PC-3 (cell line): Measurements from ENCODE around the gene TEX36. TPM values are rescaled to one million over a fixed set of nuclear protein-coding genes. Genes with fewer than 3 reads are reported as not detected.
A peak's percentile ranks its signal among the peaks of the same experiment; 100 is the strongest.

Source experiments
- ATAC-seq: fragments of 200-7000 bp; cut with Tn5 transposase; 2 replicates; pipeline ENCODE4 v1.9.1; 2020; ENCODE audit warnings: mild to moderate bottlenecking, moderate library complexity
- BruUV-seq: library from RNA; stranded (reverse); fragments of 400-500 nt; replicated peaks from 2 replicates; lab custom pipeline; 2021; lab: Mats Ljungman, UMichigan
- CTCF ChIA-PET: fragments of 300-600 bp; sonication (Branson Sonifier 250); formaldehyde crosslinking; loops from one replicate; lab custom pipeline; 2022; ENCODE audit warnings: antibody characterized with exemption; lab: Charles Lee
- POLR2A ChIA-PET: fragments of 300-600 bp; sonication (Branson Sonifier 250); formaldehyde crosslinking; loops from one replicate; lab custom pipeline; 2022; ENCODE audit warnings: antibody characterized with exemption; ENCODE audit not compliant: unreplicated experiment; lab: Charles Lee
- DNase-seq: peaks from one replicate; pipeline ENCODE4 v3.0.0-alpha.2; 2015
- H2AFZ ChIP-seq: fragments of 300-600 bp; sonication (generic); 2 replicates; pipeline ENCODE4 v1.6.0; 2016; ENCODE audit warnings: antibody characterized with exemption, low read length
- H3F3A ChIP-seq: fragments of 300-600 bp; sonication (generic); one replicate; pipeline ENCODE4 v1.6.0; 2017; ENCODE audit warnings: antibody characterized with exemption, low read length, control low read depth, mild to moderate bottlenecking; ENCODE audit not compliant: unreplicated experiment
- H3K27ac ChIP-seq: fragments of 300-600 bp; sonication (generic); 2 replicates; pipeline ENCODE4 v1.5.1; 2016; ENCODE audit warnings: mild to moderate bottlenecking, low read length
- H3K27me3 ChIP-seq: fragments of 300-600 bp; sonication (generic); 2 replicates; pipeline ENCODE4 v1.6.1; 2016; ENCODE audit warnings: low read length, mixed read lengths
- H3K36me3 ChIP-seq: fragments of 300-600 bp; sonication (generic); 2 replicates; pipeline ENCODE4 v1.6.1; 2016; ENCODE audit warnings: low read depth, mixed run types, low read length, mixed read lengths
- H3K4me1 ChIP-seq: fragments of 300-600 bp; sonication (generic); 2 replicates; pipeline ENCODE4 v1.5.1; 2016; ENCODE audit warnings: low read length; ENCODE audit not compliant: insufficient read depth
- H3K4me2 ChIP-seq: fragments of 300-600 bp; sonication (generic); 2 replicates; pipeline ENCODE4 v1.6.0; 2016; ENCODE audit warnings: low read length
- H3K4me3 ChIP-seq: fragments of 300-600 bp; sonication (generic); 2 replicates; pipeline ENCODE4 v1.5.1; 2016; ENCODE audit warnings: mild to moderate bottlenecking, low read length, mixed read lengths
- H3K79me2 ChIP-seq: fragments of 300-600 bp; sonication (generic); 2 replicates; pipeline ENCODE4 v1.6.1; 2017; ENCODE audit warnings: low read length, mixed read lengths
- H3K9ac ChIP-seq: fragments of 300-600 bp; sonication (generic); 2 replicates; pipeline ENCODE4 v1.6.0; 2016; ENCODE audit warnings: mild to moderate bottlenecking, low read length
- H3K9me2 ChIP-seq: fragments of 300-600 bp; sonication (generic); replicated peaks from 2 replicates; pipeline ENCODE4 v1.6.1; 2016; ENCODE audit warnings: mixed run types, low read length, mixed read lengths
- H3K9me3 ChIP-seq: fragments of 300-600 bp; sonication (generic); 2 replicates; pipeline ENCODE4 v1.6.1; 2016; ENCODE audit warnings: low read length, mixed read lengths
- H4K20me1 ChIP-seq: fragments of 300-600 bp; sonication (generic); 2 replicates; pipeline ENCODE4 v1.6.1; 2016; ENCODE audit warnings: low read length, mixed read lengths
- EZH2 ChIP-seq: fragments of 300-600 bp; sonication (generic); IDR thresholded peaks from one replicate; pipeline ENCODE4 v1.6.1; 2017; ENCODE audit warnings: antibody characterized with exemption, mild to moderate bottlenecking, low read length; ENCODE audit not compliant: unreplicated experiment
- EZH2phosphoT487 ChIP-seq: fragments of 300-600 bp; sonication (generic); IDR thresholded peaks from 2 replicates; pipeline ENCODE4 v1.6.1; 2018; ENCODE audit warnings: mild to moderate bottlenecking, antibody characterized with exemption, low read length, borderline replicate concordance
- intact Hi-C: fragments of 100-400 bp; cut with micrococcal nuclease; formaldehyde crosslinking; loops from 2 replicates; pipeline ENCODE4 v1.9.0; 2023
- total RNA-seq: library from RNA; depleted of rRNA; stranded (reverse); fragments of >200 nt; gene quantifications from 2 replicates; pipeline ENCODE4 v1.2.3, GENCODE V29; 2014
- TF ChIP-seq, protein P1 (sequence below): fragments of 300-600 bp; sonication (generic); conservative IDR thresholded peaks from 2 replicates; pipeline ENCODE4 v1.5.1; 2017; ENCODE audit warnings: antibody characterized with exemption, low read depth, mild to moderate bottlenecking, low read length

TEX36 gene
- total RNA-seq, 1 experiment from 2014 or later = not detected

DNA sequence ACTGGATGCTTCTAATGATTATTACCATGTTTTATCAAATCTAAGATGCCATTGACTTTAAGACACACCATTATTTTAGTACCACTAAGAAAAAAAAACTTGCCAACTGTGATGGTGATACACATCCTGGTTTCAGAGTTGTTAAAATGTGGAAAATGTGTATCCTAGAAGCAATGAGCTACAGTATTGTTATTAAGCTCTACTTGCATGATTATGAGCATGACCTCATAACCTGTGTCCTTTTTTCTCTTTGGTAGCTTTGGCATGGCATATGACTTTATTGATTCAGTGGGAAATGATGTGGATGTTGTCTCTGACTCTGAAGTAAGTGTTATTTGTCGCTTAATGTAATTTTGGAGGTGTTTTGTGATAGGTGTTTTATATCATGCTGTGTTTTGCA lies 39.8 kb upstream of the TEX36 start:
- intact Hi-C loops = loop anchor here (10.0 kb wide), 1 partner anchor 102 kb away; the partner anchor contains the start of genes BCCIP and UROS
- DNase-seq (no peak), ATAC-seq (no peak)
- no peak overlapping the region for H3K4me2 ChIP-seq
- ChIA-PET CTCF (no interaction called here), POLR2A (interaction anchor here (0.7 kb wide), 1 partner anchor 665 kb away, joined by 5 read pairs; no protein-coding TSS in a partner anchor)
- no peak for TF ChIP-seq EZH2phosphoT487
- TF ChIP-seq EZH2 = no peak
- H3K9me2 ChIP-seq = no peaks in the 10 kb centered on the region
- no TSS peak for BruUV-seq
- H3F3A ChIP-seq = no peaks in the 10 kb centered on the region
- no peaks in the 10 kb centered on the region for H3K27me3 ChIP-seq
- peaks cover 30% of the 10 kb centered on the region for H3K79me2 ChIP-seq
- H3K27ac ChIP-seq = no peak overlapping the region
- no peak overlapping the region for H2AFZ ChIP-seq
- peaks cover 60% of the 10 kb centered on the region for H3K36me3 ChIP-seq
- no peaks in the 10 kb centered on the region for H3K9me3 ChIP-seq
- peaks cover 15% of the 10 kb centered on the region for H3K4me1 ChIP-seq
- H3K9ac ChIP-seq = no peak overlapping the region
- no peaks in the 10 kb centered on the region for H4K20me1 ChIP-seq
- no peak overlapping the region for H3K4me3 ChIP-seq

DNA sequence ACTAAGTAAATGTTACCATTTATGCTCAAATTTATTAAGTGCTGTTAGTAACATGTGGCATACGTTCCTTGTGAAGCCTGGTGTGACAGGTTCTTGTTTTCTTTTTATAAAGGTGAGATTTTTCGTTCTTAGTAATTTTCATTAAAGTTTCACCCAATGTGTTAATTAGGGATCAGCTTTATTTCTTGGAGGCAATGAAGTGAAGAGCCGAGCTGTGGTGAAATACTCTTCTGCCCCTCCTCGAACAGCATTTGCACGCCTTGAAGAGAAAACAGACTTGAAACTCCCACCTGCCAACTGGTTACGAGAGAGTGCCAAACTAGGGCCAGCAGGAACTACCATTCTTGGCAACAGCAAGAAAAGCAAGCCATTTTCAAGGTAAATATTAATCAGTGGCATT lies 38.1 kb upstream of the TEX36 start:
- H3K27ac ChIP-seq = no peak overlapping the region
- H4K20me1 ChIP-seq = no peaks in the 10 kb centered on the region
- peak overlapping the region; percentile 94 for H3K4me3 ChIP-seq
- H3K4me2 ChIP-seq = peak overlapping the region; percentile 91
- H3F3A ChIP-seq = no peaks in the 10 kb centered on the region
- H3K9me2 ChIP-seq = no peaks in the 10 kb centered on the region
- H2AFZ ChIP-seq = no peak overlapping the region
- ChIA-PET CTCF (no interaction called here), POLR2A (no interaction called here)
- no TSS peak for BruUV-seq
- peaks cover 30% of the 10 kb centered on the region for H3K79me2 ChIP-seq
- TF ChIP-seq, protein P1, sequence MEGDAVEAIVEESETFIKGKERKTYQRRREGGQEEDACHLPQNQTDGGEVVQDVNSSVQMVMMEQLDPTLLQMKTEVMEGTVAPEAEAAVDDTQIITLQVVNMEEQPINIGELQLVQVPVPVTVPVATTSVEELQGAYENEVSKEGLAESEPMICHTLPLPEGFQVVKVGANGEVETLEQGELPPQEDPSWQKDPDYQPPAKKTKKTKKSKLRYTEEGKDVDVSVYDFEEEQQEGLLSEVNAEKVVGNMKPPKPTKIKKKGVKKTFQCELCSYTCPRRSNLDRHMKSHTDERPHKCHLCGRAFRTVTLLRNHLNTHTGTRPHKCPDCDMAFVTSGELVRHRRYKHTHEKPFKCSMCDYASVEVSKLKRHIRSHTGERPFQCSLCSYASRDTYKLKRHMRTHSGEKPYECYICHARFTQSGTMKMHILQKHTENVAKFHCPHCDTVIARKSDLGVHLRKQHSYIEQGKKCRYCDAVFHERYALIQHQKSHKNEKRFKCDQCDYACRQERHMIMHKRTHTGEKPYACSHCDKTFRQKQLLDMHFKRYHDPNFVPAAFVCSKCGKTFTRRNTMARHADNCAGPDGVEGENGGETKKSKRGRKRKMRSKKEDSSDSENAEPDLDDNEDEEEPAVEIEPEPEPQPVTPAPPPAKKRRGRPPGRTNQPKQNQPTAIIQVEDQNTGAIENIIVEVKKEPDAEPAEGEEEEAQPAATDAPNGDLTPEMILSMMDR = no peak
- TF ChIP-seq EZH2phosphoT487 (no peak), EZH2 (no peak)
- ATAC-seq (no peak), DNase-seq (no peak)
- intact Hi-C loops = loop anchor here (10.0 kb wide), 1 partner anchor 104 kb away; the partner anchor contains the start of genes BCCIP and UROS
- peaks cover 44% of the 10 kb centered on the region for H3K36me3 ChIP-seq
- no peaks in the 10 kb centered on the region for H3K27me3 ChIP-seq
- no peaks in the 10 kb centered on the region for H3K9me3 ChIP-seq
- peaks cover 15% of the 10 kb centered on the region for H3K4me1 ChIP-seq
- H3K9ac ChIP-seq = peak overlapping the region; percentile 95

DNA sequence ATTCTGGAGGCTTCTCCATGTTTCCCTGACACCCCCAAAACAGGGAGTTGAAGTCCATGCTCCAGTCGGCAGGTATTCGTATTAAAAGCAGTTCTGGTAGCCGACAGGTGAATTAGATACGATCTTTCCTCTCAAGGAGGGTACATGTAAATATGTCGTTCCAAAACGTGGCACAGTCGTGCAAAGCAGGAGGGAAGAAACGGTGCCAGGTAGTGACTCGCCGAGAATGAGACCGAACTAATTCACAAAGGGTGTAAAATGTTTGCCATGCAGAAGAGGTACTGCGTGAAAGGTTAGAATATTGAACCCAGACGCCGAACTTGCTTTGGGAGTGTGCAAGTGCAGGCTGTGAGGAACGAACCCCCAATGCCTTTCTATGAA lies 37.0 kb upstream of the TEX36 start:
- CTCF ChIA-PET = no interaction called here
- TSS peak; percentile 71 for BruUV-seq

More for the DNA sequence above, 37.0 kb upstream of the TEX36 start:
- Histone ChIP-seq H3K9ac (peak overlapping the region; percentile 95), H4K20me1 (no peaks in the 10 kb centered on the region), H3K9me3 (no peaks in the 10 kb centered on the region), H3K36me3 (peaks cover 38% of the 10 kb centered on the region), H3K4me3 (peak overlapping the region; percentile 94), H3K27ac (peak overlapping the region; percentile 25), H3K4me1 (peaks cover 15% of the 10 kb centered on the region), H3K27me3 (no peaks in the 10 kb centered on the region), H3K79me2 (peaks cover 30% of the 10 kb centered on the region), H3F3A (no peaks in the 10 kb centered on the region), H3K9me2 (no peaks in the 10 kb centered on the region), H3K4me2 (peak overlapping the region; percentile 91), H2AFZ (peak overlapping the region; percentile 66)
- ATAC-seq (no peak), DNase-seq (no peak)
- intact Hi-C loops = loop anchor here (10.0 kb wide), 1 partner anchor 105 kb away; the partner anchor contains the start of genes BCCIP and UROS
- TF ChIP-seq EZH2phosphoT487 (no peak), EZH2 (no peak)
- TF ChIP-seq, protein P1 = no peak
- POLR2A ChIA-PET = no interaction called here
